HG02798 (cell line): ENCODE measurements around the gene GGT5.
"Not testable (repeated sequence)": the region's sequence is repeated elsewhere in the genome, so short reads cannot be mapped to it uniquely, and the experiment has no call there.

ENCODE experiments used
- ATAC-seq: cut with Tn5 transposase; IDR thresholded peaks from one replicate; pipeline ENCODE4 v1.9.1; 2021; ENCODE audit warnings: mild to moderate bottlenecking; ENCODE audit not compliant: unreplicated experiment, poor library complexity

The GGT5 gene

GRCh38 chr22:24185501-24186351 lies 59.2 kb downstream of the GGT5 start:
- no peak for ATAC-seq

- no peak for ATAC-seq
These were observed 59.8 kb downstream of the GGT5 start for GRCh38 chr22:24185001-24185500.

- no peak for ATAC-seq
These were observed 60.7 kb downstream of the GGT5 start for GRCh38 chr22:24184057-24184798.

GRCh38 chr22:24183321-24184031 lies 61.4 kb downstream of the GGT5 start:
- peak; percentile 42 for ATAC-seq

GRCh38 chr22:24182900-24183246 lies 62.0 kb downstream of the GGT5 start:
- not testable (repeated sequence) for ATAC-seq

- ATAC-seq = no peak
These were observed 62.6 kb downstream of the GGT5 start for GRCh38 chr22:24181996-24182899.

GRCh38 chr22:24181088-24181995 lies 63.5 kb downstream of the GGT5 start, which contains the start of gene SUSD2:
TSS of gene SUSD2 (plus strand) at chr22:24181487. CDS start at chr22:24181520, 33 bp downstream.
- ATAC-seq = no peak

GRCh38 chr22:24180316-24181087 lies 64.4 kb downstream of the GGT5 start:
- no peak for ATAC-seq

- no peak for ATAC-seq
These were observed 65.2 kb downstream of the GGT5 start for GRCh38 chr22:24179478-24180210.

- no peak for ATAC-seq
These were observed 66.1 kb downstream of the GGT5 start for GRCh38 chr22:24178502-24179440.

- ATAC-seq = no peak
These were observed 66.9 kb downstream of the GGT5 start for GRCh38 chr22:24178021-24178431.

- ATAC-seq = no peak
These were observed 67.4 kb downstream of the GGT5 start for GRCh38 chr22:24177456-24177855.

GRCh38 chr22:24177045-24177444 lies 67.8 kb downstream of the GGT5 start:
- no peak for ATAC-seq

- no peak for ATAC-seq
These were observed 68.3 kb downstream of the GGT5 start for GRCh38 chr22:24176630-24177029.

GRCh38 chr22:24176040-24176439 lies 68.8 kb downstream of the GGT5 start:
- no peak for ATAC-seq

- no peak for ATAC-seq
These were observed 69.6 kb downstream of the GGT5 start for GRCh38 chr22:24175160-24175808.
